Testis (tissue), 2 donors: ENCODE data around the gene FAM20B.

ENCODE experiments used
- POLR2A ChIP-seq: fragments of 450-650 bp; IDR thresholded peaks from one replicate; pipeline ENCODE4 v1.6.1; 2017; ENCODE audit warnings: antibody characterized with exemption, mild to moderate bottlenecking, moderate library complexity
- TF ChIP-seq, protein P1 (sequence below), 3 experiments: fragments of 450-650 bp in 2 of 3; fragments of 200-600 bp in 1 of 3; sonication (generic) in 1 of 3; IDR thresholded peaks; one replicate each; pipeline ENCODE4 v1.5.1; 2016 to 2019; ENCODE audit warnings: antibody characterized with exemption in 3 of 3, mild to moderate bottlenecking in 2 of 3, moderate library complexity in 1 of 3

DNA sequence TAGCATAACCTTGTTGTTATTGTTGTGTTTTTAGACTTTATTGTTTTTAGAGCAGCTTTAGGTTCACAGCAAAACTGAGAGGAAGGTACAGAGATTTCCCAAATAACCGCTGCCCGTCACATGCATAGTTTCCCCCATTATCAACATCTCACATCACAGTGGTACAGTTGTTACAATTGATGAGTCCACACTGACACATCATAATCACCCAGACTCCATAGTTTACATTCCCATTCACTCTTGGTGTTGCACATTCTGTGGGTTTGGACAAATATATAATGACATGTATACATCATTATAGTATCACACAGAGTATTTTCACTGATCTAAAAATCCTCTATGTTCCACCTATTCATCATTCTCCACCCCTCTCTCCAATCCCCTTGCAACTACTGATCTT is 30.2 kb downstream of the FAM20B start:
- TF ChIP-seq, protein P1, sequence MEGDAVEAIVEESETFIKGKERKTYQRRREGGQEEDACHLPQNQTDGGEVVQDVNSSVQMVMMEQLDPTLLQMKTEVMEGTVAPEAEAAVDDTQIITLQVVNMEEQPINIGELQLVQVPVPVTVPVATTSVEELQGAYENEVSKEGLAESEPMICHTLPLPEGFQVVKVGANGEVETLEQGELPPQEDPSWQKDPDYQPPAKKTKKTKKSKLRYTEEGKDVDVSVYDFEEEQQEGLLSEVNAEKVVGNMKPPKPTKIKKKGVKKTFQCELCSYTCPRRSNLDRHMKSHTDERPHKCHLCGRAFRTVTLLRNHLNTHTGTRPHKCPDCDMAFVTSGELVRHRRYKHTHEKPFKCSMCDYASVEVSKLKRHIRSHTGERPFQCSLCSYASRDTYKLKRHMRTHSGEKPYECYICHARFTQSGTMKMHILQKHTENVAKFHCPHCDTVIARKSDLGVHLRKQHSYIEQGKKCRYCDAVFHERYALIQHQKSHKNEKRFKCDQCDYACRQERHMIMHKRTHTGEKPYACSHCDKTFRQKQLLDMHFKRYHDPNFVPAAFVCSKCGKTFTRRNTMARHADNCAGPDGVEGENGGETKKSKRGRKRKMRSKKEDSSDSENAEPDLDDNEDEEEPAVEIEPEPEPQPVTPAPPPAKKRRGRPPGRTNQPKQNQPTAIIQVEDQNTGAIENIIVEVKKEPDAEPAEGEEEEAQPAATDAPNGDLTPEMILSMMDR (IDR thresholded peaks at IDR 0.05) = no peak
- no peak for TF ChIP-seq POLR2A
